DMS153 treated with DMSO at 0.1 percent for 48 hours (cell line): ENCODE results near the gene ALX4.

Experiments used
- DNase-seq: peaks from one replicate; lab custom pipeline; 2025; ENCODE audit not compliant: unreplicated experiment; lab: John Stamatoyannopoulos, UW

The ALX4 gene

GRCh38 chr11:44303401-44303938 is 6.5 kb downstream of the ALX4 start:
- DNase-seq: no peak

- no peak for DNase-seq
These were observed 8.2 kb downstream of the ALX4 start for GRCh38 chr11:44301564-44302271.

GRCh38 chr11:44300844-44301563 is 8.9 kb downstream of the ALX4 start:
- no peak for DNase-seq

GRCh38 chr11:44298862-44299261 is 11.1 kb downstream of the ALX4 start:
- no peak for DNase-seq

GRCh38 chr11:44290208-44290607 is 19.7 kb downstream of the ALX4 start:
- no peak for DNase-seq

- no peak for DNase-seq
These were observed 21.8 kb downstream of the ALX4 start for GRCh38 chr11:44288133-44288526.

- no peak for DNase-seq
These were observed 23.0 kb downstream of the ALX4 start for GRCh38 chr11:44286911-44287310.

GRCh38 chr11:44286268-44286880 is 23.6 kb downstream of the ALX4 start:
- peak; percentile 19 for DNase-seq

- no peak for DNase-seq
These were observed 24.2 kb downstream of the ALX4 start for GRCh38 chr11:44285756-44286155.

- DNase-seq: peak; percentile 71
These were observed 27.3 kb downstream of the ALX4 start for GRCh38 chr11:44282620-44283019.

- no peak for DNase-seq
These were observed 28.8 kb downstream of the ALX4 start for GRCh38 chr11:44281151-44281550.

GRCh38 chr11:44280257-44280656 is 29.7 kb downstream of the ALX4 start:
- no peak for DNase-seq

GRCh38 chr11:44279483-44279882 is 30.5 kb downstream of the ALX4 start:
- no peak for DNase-seq

- DNase-seq: no peak
These were observed 32.5 kb downstream of the ALX4 start for GRCh38 chr11:44277196-44278090.

GRCh38 chr11:44275961-44276550 is 33.9 kb downstream of the ALX4 start:
- DNase-seq: no peak

GRCh38 chr11:44275241-44275640 is 34.7 kb downstream of the ALX4 start:
- no peak for DNase-seq

GRCh38 chr11:44274404-44274803 is 35.5 kb downstream of the ALX4 start:
- no peak for DNase-seq

GRCh38 chr11:44271286-44271685 is 38.7 kb downstream of the ALX4 start:
- DNase-seq: no peak

- DNase-seq: no peak
These were observed 39.3 kb downstream of the ALX4 start for GRCh38 chr11:44270403-44271273.
